Right renal pelvis (tissue), 4 donors: ENCODE results near the gene ARMC5. TPM values are rescaled to one million over a fixed set of nuclear protein-coding genes. Genes with fewer than 3 reads are reported as not detected.
"Not testable (repeated sequence)": the region's sequence is repeated elsewhere in the genome, so short reads cannot be mapped to it uniquely, and the experiment has no call there.

Source experiments
- DNase-seq, 4 donors: peaks; one replicate each; pipeline ENCODE4 v3.0.0-alpha.2; 2013; ENCODE audit warnings: low read depth in 4 of 4, low spot score in 3 of 4, missing footprints in 1 of 4
- polyA plus RNA-seq, 4 donors: library from polyadenylated mRNA; unstranded; fragments of 120-200 nt; gene quantifications; one replicate each; pipeline ENCODE4 v1.2.1, GENCODE V29; 2013; ENCODE audit not compliant: insufficient read length in 4 of 4

The ARMC5 gene
- polyA plus RNA-seq, 4 donors: 10.3 to 16.3 (median 11.2) TPM

- no peak for DNase-seq
Measured at GRCh38 chr16:31476303-31477219, 17.3 kb downstream of the ARMC5 start.

GRCh38 chr16:31477220-31478216 is 18.2 kb downstream of the ARMC5 start:
- no peak for DNase-seq

- DNase-seq: no peak
Measured at GRCh38 chr16:31478956-31479355, 19.7 kb downstream of the ARMC5 start.

- no peak for DNase-seq
Measured at GRCh38 chr16:31479751-31480150, 20.4 kb downstream of the ARMC5 start.

- DNase-seq: no peak
Measured at GRCh38 chr16:31480851-31481536, 21.7 kb downstream of the ARMC5 start.

GRCh38 chr16:31483081-31483480 is 23.8 kb downstream of the ARMC5 start, which contains the start of gene SLC5A2:
TSS of gene SLC5A2 (plus strand) at chr16:31483123. CDS start at chr16:31483137, 14 bp downstream.
- no peak for DNase-seq

GRCh38 chr16:31484048-31484447 is 24.7 kb downstream of the ARMC5 start:
- DNase-seq: not testable (repeated sequence)

- no peak for DNase-seq
Measured at GRCh38 chr16:31484491-31485171, 25.3 kb downstream of the ARMC5 start.

GRCh38 chr16:31485571-31485970 is 26.3 kb downstream of the ARMC5 start:
- DNase-seq: no peak

- no peak for DNase-seq
Measured at GRCh38 chr16:31486045-31486444, 26.7 kb downstream of the ARMC5 start.

GRCh38 chr16:31487071-31487719 is 27.9 kb downstream of the ARMC5 start:
- DNase-seq: no peak

- DNase-seq: no peak
Measured at GRCh38 chr16:31487720-31488467, 28.6 kb downstream of the ARMC5 start.

GRCh38 chr16:31488468-31489297 is 29.4 kb downstream of the ARMC5 start:
- no peak for DNase-seq

- no peak for DNase-seq
Measured at GRCh38 chr16:31489298-31489564, 29.9 kb downstream of the ARMC5 start.

GRCh38 chr16:31489616-31490584 is 30.6 kb downstream of the ARMC5 start:
- DNase-seq: no peak

- DNase-seq: no peak
Measured at GRCh38 chr16:31491778-31492418, 32.6 kb downstream of the ARMC5 start.
